Measurements from ENCODE around the gene OTUD3.

The OTUD3 gene

DNA sequence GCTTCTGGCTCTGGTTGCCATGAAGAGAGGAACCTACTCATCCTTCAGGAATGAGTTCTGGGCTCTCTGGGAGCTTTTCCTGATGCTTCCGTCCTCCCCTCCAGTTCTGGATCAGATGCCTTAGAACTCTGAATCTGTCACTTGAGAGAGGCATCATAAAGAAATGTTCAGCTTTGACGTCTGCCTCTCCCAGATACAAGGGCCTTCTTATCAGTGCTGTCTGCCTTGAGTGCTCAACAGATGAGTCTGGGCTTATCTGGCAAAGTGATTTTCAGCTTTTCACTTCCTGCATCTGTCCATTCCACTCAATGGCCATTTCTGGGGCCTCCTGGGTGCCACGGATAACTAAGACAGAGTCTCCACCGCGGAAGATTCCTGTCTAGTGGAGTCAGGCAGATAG lies 12.3 kb upstream of the OTUD3 start:
- TF ChIP-seq, protein P1, sequence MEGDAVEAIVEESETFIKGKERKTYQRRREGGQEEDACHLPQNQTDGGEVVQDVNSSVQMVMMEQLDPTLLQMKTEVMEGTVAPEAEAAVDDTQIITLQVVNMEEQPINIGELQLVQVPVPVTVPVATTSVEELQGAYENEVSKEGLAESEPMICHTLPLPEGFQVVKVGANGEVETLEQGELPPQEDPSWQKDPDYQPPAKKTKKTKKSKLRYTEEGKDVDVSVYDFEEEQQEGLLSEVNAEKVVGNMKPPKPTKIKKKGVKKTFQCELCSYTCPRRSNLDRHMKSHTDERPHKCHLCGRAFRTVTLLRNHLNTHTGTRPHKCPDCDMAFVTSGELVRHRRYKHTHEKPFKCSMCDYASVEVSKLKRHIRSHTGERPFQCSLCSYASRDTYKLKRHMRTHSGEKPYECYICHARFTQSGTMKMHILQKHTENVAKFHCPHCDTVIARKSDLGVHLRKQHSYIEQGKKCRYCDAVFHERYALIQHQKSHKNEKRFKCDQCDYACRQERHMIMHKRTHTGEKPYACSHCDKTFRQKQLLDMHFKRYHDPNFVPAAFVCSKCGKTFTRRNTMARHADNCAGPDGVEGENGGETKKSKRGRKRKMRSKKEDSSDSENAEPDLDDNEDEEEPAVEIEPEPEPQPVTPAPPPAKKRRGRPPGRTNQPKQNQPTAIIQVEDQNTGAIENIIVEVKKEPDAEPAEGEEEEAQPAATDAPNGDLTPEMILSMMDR (IDR thresholded peaks at IDR 0.05; ENCODE audit: insufficient read depth, low read depth, low read length, missing control alignments) = no peak

DNA sequence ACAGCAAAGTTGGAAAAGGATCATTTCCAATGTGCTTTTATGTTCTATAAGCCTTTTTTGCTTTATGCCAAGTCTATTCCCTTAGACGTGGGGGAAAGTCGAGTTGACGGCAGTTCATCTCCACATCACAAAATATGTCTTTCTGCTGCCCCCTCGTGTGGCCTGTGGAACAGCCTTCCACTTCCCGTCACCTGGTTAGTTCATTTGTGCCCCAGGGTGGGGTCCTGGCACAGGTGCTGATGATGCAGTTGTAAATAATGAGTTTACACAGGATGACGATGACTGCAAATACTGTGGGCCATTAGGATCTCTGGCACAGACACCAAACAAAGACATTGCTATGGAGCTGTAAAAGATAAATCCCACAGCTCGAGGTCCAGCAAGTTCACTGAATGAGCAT lies 10.0 kb upstream of the OTUD3 start:
- DNase-seq (ENCODE audit: low read depth) = peak; percentile 85
- H3K4me3 ChIP-seq (ENCODE audit: low read length) = no peak overlapping the region
- TF ChIP-seq, protein P1 (IDR thresholded peaks at IDR 0.05; ENCODE audit: insufficient read depth, low read depth, low read length, missing control alignments) = peak; percentile 27

More for the DNA sequence above, 12.3 kb upstream of the OTUD3 start:
- no peak overlapping the region for H3K4me3 ChIP-seq (ENCODE audit: low read length)
- no peak for DNase-seq (ENCODE audit: low read depth)

DNA sequence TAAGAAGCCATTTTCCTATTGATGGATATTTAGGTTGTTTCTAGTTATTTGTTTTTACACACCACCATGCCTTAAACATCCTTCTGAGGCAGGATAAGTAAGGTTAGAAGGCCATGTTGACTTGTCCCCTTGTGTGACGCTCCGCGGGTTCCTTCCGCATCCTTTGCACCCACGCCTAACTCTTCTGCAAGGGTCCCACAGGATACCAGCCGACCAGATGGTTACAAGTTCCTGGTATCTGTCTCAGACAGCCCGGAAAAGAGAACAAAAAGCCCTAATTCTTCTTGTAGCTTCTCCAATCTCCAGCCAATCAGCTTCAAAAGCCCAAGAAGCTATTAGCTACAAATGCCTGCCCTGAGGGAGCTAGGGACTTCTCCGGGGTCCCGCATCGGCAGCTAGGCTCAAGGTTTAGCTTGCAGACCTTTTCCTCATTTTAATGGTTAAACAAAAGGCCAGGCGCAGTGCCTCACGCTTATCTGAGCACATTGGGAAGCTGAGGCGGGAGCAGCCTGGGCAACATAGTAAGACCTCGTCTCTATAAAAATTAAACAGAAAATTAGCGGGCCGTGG lies 4.9 kb upstream of the OTUD3 start:
- TF ChIP-seq, protein P1 (IDR thresholded peaks at IDR 0.05; ENCODE audit: insufficient read depth, low read depth, low read length, missing control alignments) = no peak
- no peak overlapping the region for H3K4me3 ChIP-seq (ENCODE audit: low read length)

DNA sequence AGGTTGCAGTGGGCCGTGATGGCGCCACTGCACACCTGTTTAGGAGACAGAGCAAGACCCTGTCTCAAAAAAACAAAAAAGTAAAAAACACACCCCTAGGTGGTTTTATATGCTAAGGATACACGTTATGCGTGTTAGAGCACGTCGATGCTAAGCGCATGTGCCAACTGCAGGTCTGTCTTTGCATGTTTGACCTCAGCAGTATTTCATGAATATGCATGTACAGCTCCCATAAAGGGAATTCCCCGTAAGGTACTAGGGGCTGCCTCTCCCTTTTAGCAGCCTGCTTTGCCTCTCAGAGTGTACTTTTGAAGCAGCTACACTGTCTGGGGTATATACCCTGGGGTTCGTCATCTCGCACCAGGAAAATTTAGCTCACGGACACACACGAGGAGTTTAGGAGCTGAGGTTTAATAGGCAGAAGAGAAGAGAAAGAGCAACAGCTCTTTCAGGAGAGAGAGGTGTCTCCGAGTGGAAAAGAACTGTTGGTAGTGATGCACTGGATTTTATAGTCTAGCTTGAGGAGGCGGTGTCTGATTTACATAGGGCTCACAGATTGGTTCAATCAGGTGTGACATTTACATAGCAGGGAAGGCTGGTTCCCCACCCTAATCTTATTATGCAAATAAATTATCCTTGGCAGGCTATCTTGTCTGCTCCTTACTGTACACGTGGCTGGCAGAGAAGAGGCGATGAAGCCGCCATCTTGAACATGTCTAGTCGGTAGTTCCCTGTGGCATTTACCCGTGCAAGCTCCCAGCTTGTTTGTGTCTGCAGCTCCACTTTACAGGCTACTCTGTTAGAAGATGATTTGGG lies 4.2 kb upstream of the OTUD3 start:
- H3K4me3 ChIP-seq (ENCODE audit: low read length) = peak overlapping the region; percentile 27
- TF ChIP-seq, protein P1 (IDR thresholded peaks at IDR 0.05; ENCODE audit: insufficient read depth, low read depth, low read length, missing control alignments) = no peak
- DNase-seq (ENCODE audit: low read depth) = peak; percentile 81

More for the DNA sequence above, 4.9 kb upstream of the OTUD3 start:
- DNase-seq (ENCODE audit: low read depth) = no peak

DNA sequence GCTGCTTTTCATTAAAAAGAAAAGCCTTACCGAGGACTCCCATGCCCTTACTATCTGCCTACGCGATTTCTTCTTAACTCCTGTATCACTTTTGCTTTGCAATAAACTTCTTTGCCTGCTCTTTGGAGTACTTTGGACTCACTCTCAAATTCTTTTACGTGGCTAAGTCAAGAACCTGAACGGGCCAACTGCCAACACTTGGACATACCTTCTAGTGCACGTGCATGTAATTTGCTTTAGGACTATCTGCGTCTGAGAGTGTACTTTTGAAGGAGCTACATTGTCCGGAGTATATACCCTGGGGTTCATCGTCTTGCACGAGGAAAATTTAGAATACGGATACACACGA lies 3.6 kb upstream of the OTUD3 start:
- H3K4me3 ChIP-seq (ENCODE audit: low read length) = no peak overlapping the region
- TF ChIP-seq, protein P1 (IDR thresholded peaks at IDR 0.05; ENCODE audit: insufficient read depth, low read depth, low read length, missing control alignments) = no peak
- no peak for DNase-seq (ENCODE audit: low read depth)

DNA sequence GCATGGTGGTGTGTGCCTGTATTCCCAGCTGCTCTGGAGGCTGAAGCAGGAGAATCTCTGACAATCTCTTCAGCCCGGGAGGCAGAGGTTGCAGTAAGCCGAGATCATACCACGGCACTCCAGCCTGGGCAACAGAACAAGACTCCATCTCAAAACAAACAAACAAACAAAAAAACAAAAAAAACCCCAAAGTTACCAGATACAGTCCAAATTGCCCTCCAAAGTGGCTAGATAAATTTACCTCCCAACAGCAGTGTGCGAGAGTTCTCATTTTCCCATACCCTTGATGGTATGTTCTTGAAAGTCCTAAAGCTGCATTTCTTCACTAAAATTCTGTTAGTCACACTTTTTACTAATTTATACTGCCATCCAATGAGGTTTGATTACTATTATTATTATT lies 3.0 kb upstream of the OTUD3 start:
- TF ChIP-seq, protein P1 (IDR thresholded peaks at IDR 0.05; ENCODE audit: insufficient read depth, low read depth, low read length, missing control alignments) = no peak
- DNase-seq (ENCODE audit: low read depth) = no peak
- no peak overlapping the region for H3K4me3 ChIP-seq (ENCODE audit: low read length)

All from epithelial cell of esophagus (primary cell).